Kidney (tissue), 14 donors: ENCODE results near the gene POC1A. TPM values are rescaled to one million over a fixed set of nuclear protein-coding genes. Genes with fewer than 3 reads are reported as not detected.

Experiments used
- DNase-seq, 5 donors: peaks; one replicate each; pipeline ENCODE4 v3.0.0-alpha.2; 2013 to 2020
- FAIRE-seq: peaks from 2 replicates; lab custom pipeline; 2012; peaks lifted over from hg19 to GRCh38; lab: Jason Lieb, UNC
- H3K27ac ChIP-seq, 2 donors: one replicate each; pipeline ENCODE4 v1.7.0; 2013; ENCODE audit warnings: low read depth in 2 of 2, low read length in 2 of 2, inconsistent platforms in 1 of 2
- H3K27me3 ChIP-seq: one replicate; pipeline ENCODE4 v1.7.1; 2013; ENCODE audit warnings: low read length, inconsistent platforms; ENCODE audit not compliant: control insufficient read depth, insufficient read depth
- H3K36me3 ChIP-seq, 3 donors: one replicate each; pipeline versions ENCODE4 v1.7.0 to v1.7.1; 2013; ENCODE audit warnings: low read length in 3 of 3, control low read depth in 1 of 3, inconsistent platforms in 1 of 3; ENCODE audit not compliant: insufficient read depth in 3 of 3, control insufficient read depth in 2 of 3
- H3K4me1 ChIP-seq, 3 donors: one replicate each; pipeline versions ENCODE4 v1.7.0 to v1.7.1; 2013; ENCODE audit warnings: low read length in 3 of 3, inconsistent platforms in 1 of 3, low read depth in 1 of 3; ENCODE audit not compliant: control insufficient read depth in 2 of 3, insufficient read depth in 2 of 3
- H3K4me3 ChIP-seq, 3 donors: one replicate each; pipeline versions ENCODE4 v1.7.0 to v1.8.1; 2013; ENCODE audit warnings: low read length in 3 of 3, control low read depth in 1 of 3, inconsistent platforms in 1 of 3
- H3K9ac ChIP-seq, 3 donors: one replicate each; pipeline versions ENCODE4 v1.7.0 to v1.7.1; 2013; ENCODE audit warnings: low read length in 3 of 3, control low read depth in 1 of 3, inconsistent platforms in 1 of 3
- H3K9me3 ChIP-seq, 3 donors: one replicate each; pipeline versions ENCODE4 v1.7.0 to v1.7.1; 2013; ENCODE audit warnings: low read length in 3 of 3, control low read depth in 1 of 3, inconsistent platforms in 1 of 3; ENCODE audit not compliant: control insufficient read depth in 2 of 3, insufficient read depth in 1 of 3
- intact Hi-C: fragments of 100-400 bp; cut with DNase I; formaldehyde crosslinking; loops from one replicate; pipeline ENCODE4 v1.11.1; 2022
- polyA plus RNA-seq: library from polyadenylated mRNA; stranded (reverse); fragments of 350-450 nt; fragmentation: Illumina TruSeq; extraction: RNeasy Lipid Tissue Mini Kit (QIAGEN cat#74804); gene quantifications from one replicate; pipeline ENCODE4 v1.2.3, GENCODE V29; 2014; ENCODE audit warnings: low read depth, low replicate concordance; ENCODE audit not compliant: insufficient read depth
- total RNA-seq: library from RNA; stranded (reverse); fragmentation: NEBNext Ultra II Directional; extraction: Animal tissue kit (Norgen Biotek cat#: 25700); gene quantifications from one replicate; pipeline ENCODE4 v1.2.1, GENCODE V29; 2021
- TF ChIP-seq, protein P1 (sequence below): IDR thresholded peaks from 3 replicates; pipeline ENCODE4 v1.5.1; 2012; ENCODE audit warnings: mild to moderate bottlenecking, moderate library complexity, borderline replicate concordance; ENCODE audit not compliant: insufficient read depth; ENCODE audit errors: extremely low read depth
- donor health status: control.
- donor health status: control.
- donor health status: control.
- donor health status: control.
- donor health status: control.
- donor health status: DM: yes; HTN: yes; CAD: no.
- donor health status: Normal renal cell carcinoma (clear cell type).

POC1A gene
- total and polyA plus RNA-seq, 2 donors from 2014 or later, result 2.2 to 2.5 TPM

DNA sequence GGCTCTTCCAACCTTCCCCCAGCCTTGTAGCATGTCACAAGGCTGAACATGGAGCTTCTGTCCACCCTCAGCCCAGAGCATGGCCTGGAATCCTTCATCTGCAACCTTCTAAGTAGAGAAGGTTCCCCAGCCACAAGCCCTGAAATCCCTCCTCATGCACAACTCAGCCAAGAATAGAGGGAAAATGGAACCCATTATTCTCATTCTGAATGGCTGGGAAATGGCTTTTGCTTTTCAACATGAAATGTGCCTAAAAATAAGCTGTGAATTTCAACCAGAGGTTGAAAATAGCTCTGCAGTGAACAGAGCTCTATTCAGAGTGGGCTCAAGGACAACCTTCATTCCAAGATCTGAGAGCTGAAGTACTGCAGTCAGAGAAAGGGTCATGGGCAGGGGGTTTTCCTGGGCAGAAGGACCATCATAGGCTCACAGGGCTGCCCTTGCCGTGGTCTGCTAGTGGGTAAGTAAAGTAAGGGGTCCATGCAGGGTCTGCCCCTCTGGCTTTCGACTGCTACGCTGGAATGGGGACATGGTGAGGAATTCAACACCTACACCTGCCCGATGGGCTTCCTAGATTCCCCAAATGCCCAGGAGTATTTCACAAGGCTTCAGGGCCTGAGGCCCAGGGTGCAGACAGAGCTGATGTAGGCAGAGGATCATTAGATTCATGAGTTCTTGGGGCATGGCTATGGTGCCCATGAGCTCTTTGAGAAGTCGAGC lies 35.9 kb downstream of the POC1A start:
- no peak for FAIRE-seq
- TF ChIP-seq, protein P1, sequence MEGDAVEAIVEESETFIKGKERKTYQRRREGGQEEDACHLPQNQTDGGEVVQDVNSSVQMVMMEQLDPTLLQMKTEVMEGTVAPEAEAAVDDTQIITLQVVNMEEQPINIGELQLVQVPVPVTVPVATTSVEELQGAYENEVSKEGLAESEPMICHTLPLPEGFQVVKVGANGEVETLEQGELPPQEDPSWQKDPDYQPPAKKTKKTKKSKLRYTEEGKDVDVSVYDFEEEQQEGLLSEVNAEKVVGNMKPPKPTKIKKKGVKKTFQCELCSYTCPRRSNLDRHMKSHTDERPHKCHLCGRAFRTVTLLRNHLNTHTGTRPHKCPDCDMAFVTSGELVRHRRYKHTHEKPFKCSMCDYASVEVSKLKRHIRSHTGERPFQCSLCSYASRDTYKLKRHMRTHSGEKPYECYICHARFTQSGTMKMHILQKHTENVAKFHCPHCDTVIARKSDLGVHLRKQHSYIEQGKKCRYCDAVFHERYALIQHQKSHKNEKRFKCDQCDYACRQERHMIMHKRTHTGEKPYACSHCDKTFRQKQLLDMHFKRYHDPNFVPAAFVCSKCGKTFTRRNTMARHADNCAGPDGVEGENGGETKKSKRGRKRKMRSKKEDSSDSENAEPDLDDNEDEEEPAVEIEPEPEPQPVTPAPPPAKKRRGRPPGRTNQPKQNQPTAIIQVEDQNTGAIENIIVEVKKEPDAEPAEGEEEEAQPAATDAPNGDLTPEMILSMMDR, result no peak

GRCh38 chr3:52117537-52117936 lies 36.7 kb downstream of the POC1A start:
- Histone ChIP-seq H3K36me3 (no peaks in the 10 kb centered on the region), H3K9ac (no peak overlapping the region), H3K4me3 (no peak overlapping the region), H3K27ac (peak overlapping the region in 1 of 2 donors; percentile 17), H3K9me3 (no peaks in the 10 kb centered on the region), H3K4me1 (peaks cover 0 to 2% (median 0%) of the 10 kb centered on the region in 3 donors), H3K27me3 (no peaks in the 10 kb centered on the region)
- intact Hi-C loops, result no loop called here
- FAIRE-seq (no peak), DNase-seq (peak in 1 of 5 donors; percentile 8)
- TF ChIP-seq, protein P1, result no peak

More for the DNA sequence above, 35.9 kb downstream of the POC1A start:
- Histone ChIP-seq H3K27ac (peak overlapping the region in 1 of 2 donors; percentile 17), H3K36me3 (no peaks in the 10 kb centered on the region), H3K4me1 (peaks cover 0 to 6% (median 2%) of the 10 kb centered on the region in 3 donors), H3K27me3 (no peaks in the 10 kb centered on the region), H3K9ac (no peak overlapping the region), H3K9me3 (no peaks in the 10 kb centered on the region), H3K4me3 (no peak overlapping the region)
- intact Hi-C loops, result no loop called here
- DNase-seq, result peak in 1 of 5 donors; percentile 43

DNA sequence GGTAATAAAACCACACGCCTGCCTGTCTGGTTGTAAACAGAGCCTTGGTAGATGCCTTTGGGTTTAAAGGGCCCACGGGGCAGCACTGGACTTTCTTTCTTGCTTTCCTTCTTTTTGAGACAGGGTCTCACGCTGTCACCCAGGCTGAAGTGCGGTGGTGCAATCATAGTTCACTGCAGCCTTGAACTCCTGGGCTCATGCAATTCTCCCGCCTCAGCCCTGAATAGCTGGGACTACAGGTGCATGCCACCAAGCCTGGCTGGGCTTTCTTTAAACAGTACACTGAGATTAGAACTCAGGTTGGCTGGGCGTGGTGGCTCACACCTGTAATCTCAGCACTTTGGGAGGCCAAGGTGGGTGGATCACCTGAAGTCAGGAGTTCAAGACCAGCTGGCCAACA lies 42.2 kb downstream of the POC1A start:
- no peaks in the 10 kb centered on the region for H3K36me3 ChIP-seq
- no peaks in the 10 kb centered on the region for H3K27me3 ChIP-seq
- H3K9me3 ChIP-seq, result no peaks in the 10 kb centered on the region
- peaks cover 0 to 2% (median 0%) of the 10 kb centered on the region in 3 donors for H3K4me1 ChIP-seq
- intact Hi-C loops, result no loop called here
- DNase-seq (peak in 1 of 5 donors; percentile 20), FAIRE-seq (no peak)
- H3K4me3 ChIP-seq, result no peak overlapping the region
- no peak overlapping the region for H3K9ac ChIP-seq
- no peak overlapping the region for H3K27ac ChIP-seq
- TF ChIP-seq, protein P1, result no peak
